ENCODE results near the gene MFAP3L.

The MFAP3L gene

DNA sequence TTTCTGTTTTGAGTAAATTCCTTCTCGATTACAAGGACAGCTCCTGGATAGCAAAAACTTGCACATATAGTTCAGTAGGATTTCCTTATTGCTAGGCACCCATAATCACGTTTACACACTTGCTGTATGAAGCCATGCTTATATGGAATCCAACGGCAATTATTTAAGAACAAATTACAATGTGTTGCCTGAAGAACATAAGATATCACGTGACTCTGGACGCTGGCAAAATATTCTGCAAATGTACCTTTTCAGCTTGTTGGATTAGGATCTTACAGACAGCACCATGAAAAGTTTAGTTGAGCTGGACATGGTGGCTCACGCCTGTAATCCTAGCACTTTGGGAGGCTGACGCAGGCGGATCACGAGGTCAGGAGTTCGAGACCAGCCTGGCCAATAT is 17.4 kb downstream of the MFAP3L start:
- Histone ChIP-seq H3K4me3 (ENCODE audit: low read length in 2 of 2) (no peak overlapping the region), H3K23ac (ENCODE audit: low read depth, low read length, poor library complexity) (no peak overlapping the region), H2BK5ac (ENCODE audit: low read length) (no peak overlapping the region), H2AFZ (ENCODE audit: low read length) (no peak overlapping the region), H2BK12ac (ENCODE audit: low read length) (no peak overlapping the region), H3K27ac (replicated peaks; ENCODE audit: low read length) (no peak overlapping the region), H4K8ac (ENCODE audit: low read depth, low read length) (no peak overlapping the region), H2BK120ac (ENCODE audit: low read depth, low read length) (no peak overlapping the region), H4K91ac (ENCODE audit: low read depth, low read length, poor library complexity) (no peak overlapping the region), H3K36me3 (replicated peaks in 1 of 2; ENCODE audit: control insufficient read depth in 2 of 2, insufficient read depth in 2 of 2, low read length in 2 of 2) (no peaks in the 10 kb centered on the region), H3K79me1 (ENCODE audit: low read depth, low read length) (no peaks in the 10 kb centered on the region), H3K4me1 (ENCODE audit: control insufficient read depth in 2 of 2, insufficient read depth in 1 of 2, low read depth in 1 of 2, low read length in 2 of 2) (peaks cover 0 to 8% of the 10 kb centered on the region in 2 donors), H3K4ac (ENCODE audit: low read length) (no peak overlapping the region), H3K9ac (ENCODE audit: low read depth, low read length, poor library complexity) (no peak overlapping the region), H2AK5ac (ENCODE audit: low read depth, low read length) (no peak overlapping the region), H3K4me2 (ENCODE audit: insufficient read depth, low read length, poor library complexity, severe bottlenecking) (no peak overlapping the region), H3K27me3 (ENCODE audit: control insufficient read depth in 3 of 3, insufficient read depth in 3 of 3, low read depth in 1 of 3, low read length in 3 of 3) (no peaks in the 10 kb centered on the region), H2BK15ac (ENCODE audit: low read length) (no peak overlapping the region), H3K18ac (ENCODE audit: low read length) (no peak overlapping the region), H3K14ac (ENCODE audit: low read length) (no peak overlapping the region), H3K9me3 (replicated peaks in 1 of 2; ENCODE audit: control insufficient read depth in 2 of 2, insufficient read depth in 1 of 2, low read depth in 1 of 2, low read length in 2 of 2) (no peaks in the 10 kb centered on the region)
- no CpG with 5 or more reads among the region's 10 CpGs for WGBS, 2 donors (ENCODE audit: extremely low coverage in 2 of 2, insufficient read length in 2 of 2, insufficient replicate concordance in 1 of 2)
- DNase-seq (ENCODE audit: low spot score), result no peak

DNA sequence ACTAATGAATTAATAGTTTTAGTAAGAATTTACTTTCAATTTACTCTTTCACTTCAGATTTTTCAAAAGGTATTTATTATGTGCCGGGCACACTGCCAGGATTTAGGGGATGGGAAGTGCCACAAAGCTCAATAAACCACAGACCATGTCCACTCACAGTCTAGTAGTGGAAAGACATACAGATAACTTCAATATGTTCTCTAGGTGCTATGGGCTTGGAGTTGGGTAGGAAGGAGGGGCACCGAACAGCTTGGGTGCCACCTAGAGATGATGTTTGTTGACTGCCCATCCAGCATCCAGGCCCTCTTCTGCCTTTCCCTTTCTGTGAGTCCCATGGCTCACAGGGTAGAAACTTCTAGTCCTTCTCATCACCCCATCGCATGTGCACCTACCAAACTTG is 17.8 kb downstream of the MFAP3L start:
- Histone ChIP-seq H4K91ac (ENCODE audit: low read depth, low read length, poor library complexity) (no peak overlapping the region), H3K27me3 (ENCODE audit: control insufficient read depth in 3 of 3, insufficient read depth in 3 of 3, low read depth in 1 of 3, low read length in 3 of 3) (no peaks in the 10 kb centered on the region), H3K9ac (ENCODE audit: low read depth, low read length, poor library complexity) (no peak overlapping the region), H3K79me1 (ENCODE audit: low read depth, low read length) (no peaks in the 10 kb centered on the region), H3K4ac (ENCODE audit: low read length) (no peak overlapping the region), H2BK5ac (ENCODE audit: low read length) (no peak overlapping the region), H2AK5ac (ENCODE audit: low read depth, low read length) (no peak overlapping the region), H3K36me3 (replicated peaks in 1 of 2; ENCODE audit: control insufficient read depth in 2 of 2, insufficient read depth in 2 of 2, low read length in 2 of 2) (no peaks in the 10 kb centered on the region), H3K9me3 (replicated peaks in 1 of 2; ENCODE audit: control insufficient read depth in 2 of 2, insufficient read depth in 1 of 2, low read depth in 1 of 2, low read length in 2 of 2) (no peaks in the 10 kb centered on the region), H4K8ac (ENCODE audit: low read depth, low read length) (no peak overlapping the region), H2BK120ac (ENCODE audit: low read depth, low read length) (no peak overlapping the region), H3K23ac (ENCODE audit: low read depth, low read length, poor library complexity) (no peak overlapping the region), H2BK12ac (ENCODE audit: low read length) (no peak overlapping the region), H3K14ac (ENCODE audit: low read length) (no peak overlapping the region), H2BK15ac (ENCODE audit: low read length) (no peak overlapping the region), H3K4me3 (ENCODE audit: low read length in 2 of 2) (no peak overlapping the region), H2AFZ (ENCODE audit: low read length) (no peak overlapping the region), H3K4me2 (ENCODE audit: insufficient read depth, low read length, poor library complexity, severe bottlenecking) (no peak overlapping the region), H3K4me1 (ENCODE audit: control insufficient read depth in 2 of 2, insufficient read depth in 1 of 2, low read depth in 1 of 2, low read length in 2 of 2) (peaks cover 0 to 12% of the 10 kb centered on the region in 2 donors), H3K18ac (ENCODE audit: low read length) (no peak overlapping the region), H3K27ac (replicated peaks; ENCODE audit: low read length) (no peak overlapping the region)
- WGBS, 2 donors (ENCODE audit: extremely low coverage in 2 of 2, insufficient read length in 2 of 2, insufficient replicate concordance in 1 of 2), result no CpG with 5 or more reads among the region's 3 CpGs
- DNase-seq (ENCODE audit: low spot score), result no peak

DNA sequence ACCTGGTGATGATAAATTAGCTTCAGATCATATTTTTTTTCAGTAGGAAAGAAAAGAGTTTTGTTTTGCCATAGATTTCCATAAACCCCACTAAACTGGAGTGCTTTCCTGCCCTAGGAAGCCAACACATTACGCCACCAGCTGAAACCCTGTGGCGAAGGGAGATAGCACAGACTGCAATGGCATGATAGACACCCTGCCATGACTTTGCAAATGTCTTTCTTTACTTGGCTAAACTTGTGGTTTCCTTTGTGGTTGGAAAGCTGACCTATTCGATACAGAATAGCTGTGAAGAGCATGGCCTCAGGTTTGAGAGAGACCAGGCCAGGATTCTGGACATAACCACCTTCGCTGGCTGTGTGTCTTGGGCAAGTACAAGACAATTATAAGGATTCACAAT is 19.1 kb downstream of the MFAP3L start:
- Histone ChIP-seq H3K36me3 (replicated peaks in 1 of 2; ENCODE audit: control insufficient read depth in 2 of 2, insufficient read depth in 2 of 2, low read length in 2 of 2) (no peaks in the 10 kb centered on the region), H3K4ac (ENCODE audit: low read length) (no peak overlapping the region), H3K27ac (replicated peaks; ENCODE audit: low read length) (no peak overlapping the region), H4K8ac (ENCODE audit: low read depth, low read length) (no peak overlapping the region), H3K4me2 (ENCODE audit: insufficient read depth, low read length, poor library complexity, severe bottlenecking) (no peak overlapping the region), H2BK120ac (ENCODE audit: low read depth, low read length) (no peak overlapping the region), H3K4me1 (ENCODE audit: control insufficient read depth in 2 of 2, insufficient read depth in 1 of 2, low read depth in 1 of 2, low read length in 2 of 2) (peaks cover 0 to 14% of the 10 kb centered on the region in 2 donors), H2BK12ac (ENCODE audit: low read length) (no peak overlapping the region), H2AK5ac (ENCODE audit: low read depth, low read length) (no peak overlapping the region), H4K91ac (ENCODE audit: low read depth, low read length, poor library complexity) (no peak overlapping the region), H2AFZ (ENCODE audit: low read length) (no peak overlapping the region), H2BK15ac (ENCODE audit: low read length) (no peak overlapping the region), H3K4me3 (ENCODE audit: low read length in 2 of 2) (no peak overlapping the region), H3K14ac (ENCODE audit: low read length) (no peak overlapping the region), H3K9ac (ENCODE audit: low read depth, low read length, poor library complexity) (no peak overlapping the region), H3K23ac (ENCODE audit: low read depth, low read length, poor library complexity) (no peak overlapping the region), H3K27me3 (ENCODE audit: control insufficient read depth in 3 of 3, insufficient read depth in 3 of 3, low read depth in 1 of 3, low read length in 3 of 3) (no peaks in the 10 kb centered on the region), H2BK5ac (ENCODE audit: low read length) (no peak overlapping the region), H3K18ac (ENCODE audit: low read length) (no peak overlapping the region), H3K79me1 (ENCODE audit: low read depth, low read length) (no peaks in the 10 kb centered on the region), H3K9me3 (replicated peaks in 1 of 2; ENCODE audit: control insufficient read depth in 2 of 2, insufficient read depth in 1 of 2, low read depth in 1 of 2, low read length in 2 of 2) (no peaks in the 10 kb centered on the region)
- no CpG with 5 or more reads among the region's 4 CpGs for WGBS, 2 donors (ENCODE audit: extremely low coverage in 2 of 2, insufficient read length in 2 of 2, insufficient replicate concordance in 1 of 2)
- DNase-seq (ENCODE audit: low spot score), result no peak

DNA sequence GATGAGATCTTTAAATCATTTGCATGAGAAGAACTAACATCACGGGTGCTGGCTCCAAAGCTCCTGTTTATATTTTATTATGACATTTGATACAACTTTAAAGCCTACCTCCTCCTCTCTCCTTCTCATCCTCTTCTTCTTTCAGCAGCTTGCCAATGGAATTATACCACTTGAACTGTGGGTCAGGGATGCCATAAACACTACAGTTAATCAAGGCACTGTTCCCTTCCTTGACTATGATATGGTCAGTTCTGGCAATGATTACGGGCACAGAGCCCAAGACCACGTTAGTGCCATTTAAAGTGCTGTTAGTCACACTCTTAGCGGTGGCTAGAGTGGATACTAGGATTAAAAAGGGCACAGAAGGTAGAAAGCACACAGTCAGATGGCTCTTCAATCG is 20.7 kb downstream of the MFAP3L start:
- H3K9ac ChIP-seq (ENCODE audit: low read depth, low read length, poor library complexity), result no peak overlapping the region
- H4K91ac ChIP-seq (ENCODE audit: low read depth, low read length, poor library complexity), result no peak overlapping the region
- H3K36me3 ChIP-seq (replicated peaks in 1 of 2; ENCODE audit: control insufficient read depth in 2 of 2, insufficient read depth in 2 of 2, low read length in 2 of 2), result no peaks in the 10 kb centered on the region
- no peak overlapping the region for H2AFZ ChIP-seq (ENCODE audit: low read length)
- H3K27ac ChIP-seq (replicated peaks; ENCODE audit: low read length), result peak overlapping the region; percentile 62
- WGBS, 2 donors (ENCODE audit: extremely low coverage in 2 of 2, insufficient read length in 2 of 2, insufficient replicate concordance in 1 of 2), result no CpG with 5 or more reads among the region's 5 CpGs
- no peak overlapping the region for H4K8ac ChIP-seq (ENCODE audit: low read depth, low read length)
- no peak overlapping the region for H3K23ac ChIP-seq (ENCODE audit: low read depth, low read length, poor library complexity)
- H3K4me3 ChIP-seq (ENCODE audit: low read length in 2 of 2), result no peak overlapping the region
- H3K9me3 ChIP-seq (replicated peaks in 1 of 2; ENCODE audit: control insufficient read depth in 2 of 2, insufficient read depth in 1 of 2, low read depth in 1 of 2, low read length in 2 of 2), result no peaks in the 10 kb centered on the region
- H3K4me1 ChIP-seq (ENCODE audit: control insufficient read depth in 2 of 2, insufficient read depth in 1 of 2, low read depth in 1 of 2, low read length in 2 of 2), result peaks cover 0 to 17% of the 10 kb centered on the region in 2 donors
- DNase-seq (ENCODE audit: low spot score), result no peak
- no peaks in the 10 kb centered on the region for H3K79me1 ChIP-seq (ENCODE audit: low read depth, low read length)
- H2AK5ac ChIP-seq (ENCODE audit: low read depth, low read length), result no peak overlapping the region
- H2BK15ac ChIP-seq (ENCODE audit: low read length), result no peak overlapping the region
- H2BK12ac ChIP-seq (ENCODE audit: low read length), result no peak overlapping the region
- H3K27me3 ChIP-seq (ENCODE audit: control insufficient read depth in 3 of 3, insufficient read depth in 3 of 3, low read depth in 1 of 3, low read length in 3 of 3), result no peaks in the 10 kb centered on the region
- H3K14ac ChIP-seq (ENCODE audit: low read length), result no peak overlapping the region
- H2BK5ac ChIP-seq (ENCODE audit: low read length), result no peak overlapping the region
- H3K4me2 ChIP-seq (ENCODE audit: insufficient read depth, low read length, poor library complexity, severe bottlenecking), result no peak overlapping the region
- H3K18ac ChIP-seq (ENCODE audit: low read length), result no peak overlapping the region
- H3K4ac ChIP-seq (ENCODE audit: low read length), result no peak overlapping the region
- no peak overlapping the region for H2BK120ac ChIP-seq (ENCODE audit: low read depth, low read length)
